CD8-positive, alpha-beta memory T cell (primary cell): ENCODE results near the gene MAL. TPM values are rescaled to one million over a fixed set of nuclear protein-coding genes. Genes with fewer than 3 reads are reported as not detected.

Experiments used
- CTCF ChIA-PET: fragments of 350-600 bp; sonication (Branson Sonifier 250); formaldehyde crosslinking; loops from one replicate; lab custom pipeline; 2021; ENCODE audit warnings: antibody characterized with exemption; lab: Charles Lee
- POLR2A ChIA-PET: fragments of 350-600 bp; sonication (Branson Sonifier 250); formaldehyde crosslinking; loops from one replicate; lab custom pipeline; 2021; ENCODE audit warnings: antibody characterized with exemption; lab: Charles Lee
- DNase-seq, 5 donors: peaks; one replicate each; pipeline versions ENCODE4 v3.0.0 to v3.0.0-alpha.2; 2020 to 2022; ENCODE audit warnings: mixed read lengths in 1 of 5
- H3K27ac ChIP-seq: one replicate; pipeline ENCODE4 v1.7.0; 2013; ENCODE audit warnings: low read depth, mild to moderate bottlenecking, low read length, moderate library complexity
- H3K27me3 ChIP-seq: 2 replicates; pipeline ENCODE4 v1.7.0; 2013; ENCODE audit warnings: low read length, mild to moderate bottlenecking; ENCODE audit not compliant: insufficient read depth, poor library complexity, severe bottlenecking
- H3K36me3 ChIP-seq: 2 replicates; pipeline ENCODE4 v1.7.0; 2013; ENCODE audit warnings: mild to moderate bottlenecking, low read length, moderate library complexity; ENCODE audit not compliant: insufficient read depth
- H3K4me1 ChIP-seq: 2 replicates; pipeline ENCODE4 v1.7.0; 2013; ENCODE audit warnings: mild to moderate bottlenecking, low read length, moderate library complexity; ENCODE audit not compliant: insufficient read depth
- H3K4me3 ChIP-seq: 2 replicates; pipeline ENCODE4 v1.7.0; 2013; ENCODE audit warnings: mild to moderate bottlenecking, low read length
- H3K9me3 ChIP-seq: 2 replicates; pipeline ENCODE4 v1.7.0; 2013; ENCODE audit warnings: mild to moderate bottlenecking, low read length
- H3K27ac Mint-ChIP-seq, 8 donors: one replicate each; pipeline ENCODE4 v1.8.0; 2020 to 2021; ENCODE audit warnings: mixed read lengths in 8 of 8, mild to moderate bottlenecking in 6 of 8, inconsistent platforms in 3 of 8, moderate library complexity in 3 of 8
- H3K27me3 Mint-ChIP-seq, 2 donors: one replicate each; pipeline ENCODE4 v1.8.0; 2020 to 2021; ENCODE audit warnings: mixed read lengths in 2 of 2, mild to moderate bottlenecking in 1 of 2, moderate library complexity in 1 of 2
- H3K36me3 Mint-ChIP-seq, 3 donors: one replicate each; pipeline ENCODE4 v1.8.0; 2020 to 2021; ENCODE audit warnings: mixed read lengths in 3 of 3, inconsistent platforms in 1 of 3, mild to moderate bottlenecking in 1 of 3
- H3K4me1 Mint-ChIP-seq, 3 donors: one replicate each; pipeline ENCODE4 v1.8.0; 2020 to 2021; ENCODE audit warnings: mixed read lengths in 3 of 3, inconsistent platforms in 1 of 3, mild to moderate bottlenecking in 1 of 3
- H3K4me3 Mint-ChIP-seq, 7 donors: one replicate each; pipeline ENCODE4 v1.8.0; 2020 to 2021; ENCODE audit warnings: mixed read lengths in 7 of 7, mild to moderate bottlenecking in 6 of 7, moderate library complexity in 4 of 7, inconsistent platforms in 2 of 7
- H3K9me3 Mint-ChIP-seq, 5 donors: one replicate each; pipeline ENCODE4 v1.8.0; 2020 to 2022; ENCODE audit warnings: mixed read lengths in 5 of 5, mild to moderate bottlenecking in 3 of 5, moderate library complexity in 2 of 5, inconsistent platforms in 1 of 5
- polyA plus RNA-seq: library from polyadenylated mRNA; unstranded; fragments of 300-500 nt; fragmentation: Illumina TruSeq; gene quantifications from one replicate; pipeline ENCODE4 v1.2.3, GENCODE V29; 2021
- total RNA-seq, 2 experiments: library from RNA; stranded (reverse); gene quantifications; one replicate each; pipeline ENCODE4 v1.2.3, GENCODE V29; 2021

MAL gene
- total and polyA plus RNA-seq, 3 experiments from 2014 or later, result 25.2 to 50.4 (median 27.3) TPM

DNA sequence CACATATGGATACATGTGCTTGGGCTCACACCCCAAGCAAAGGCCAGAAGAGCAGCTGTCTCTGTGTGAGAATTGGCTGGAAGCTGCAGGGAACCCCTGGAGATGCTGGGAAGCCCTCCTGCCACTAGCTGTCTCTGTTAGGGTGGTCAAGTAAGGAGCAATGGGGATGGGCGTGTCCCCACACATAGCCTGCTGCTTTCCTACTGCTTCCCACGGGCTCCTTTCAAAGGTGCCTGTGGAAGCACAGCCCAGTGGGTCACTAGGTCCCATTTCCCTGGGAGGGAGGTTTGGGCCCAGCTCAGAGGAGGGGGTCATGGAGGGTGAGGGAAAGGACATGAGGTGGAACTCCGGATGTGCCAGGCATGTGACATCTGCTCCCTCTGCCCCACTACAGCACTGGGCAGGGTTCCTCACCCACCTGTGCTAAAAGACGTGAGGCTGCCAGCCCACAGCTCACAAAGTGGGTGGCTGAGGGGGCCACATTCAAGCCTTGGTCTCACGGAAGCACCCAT, 24.4 kb upstream of the MAL start:
- H3K27ac Mint-ChIP-seq, result peak overlapping the region in 1 of 8 donors; percentile 47
- peaks cover 0 to 8% (median 5%) of the 10 kb centered on the region in 3 donors for H3K4me1 Mint-ChIP-seq
- H3K4me3 Mint-ChIP-seq, result no peak overlapping the region
- no peaks in the 10 kb centered on the region for H3K9me3 Mint-ChIP-seq
- Histone ChIP-seq H3K4me1 (no peaks in the 10 kb centered on the region), H3K27me3 (no peaks in the 10 kb centered on the region), H3K36me3 (no peaks in the 10 kb centered on the region), H3K4me3 (no peak overlapping the region), H3K27ac (no peak overlapping the region), H3K9me3 (no peaks in the 10 kb centered on the region)
- no peaks in the 10 kb centered on the region for H3K36me3 Mint-ChIP-seq
- ChIA-PET CTCF (no interaction called here), POLR2A (no interaction called here)
- no peak for DNase-seq
- peaks cover 7 to 31% of the 10 kb centered on the region in 2 donors for H3K27me3 Mint-ChIP-seq

DNA sequence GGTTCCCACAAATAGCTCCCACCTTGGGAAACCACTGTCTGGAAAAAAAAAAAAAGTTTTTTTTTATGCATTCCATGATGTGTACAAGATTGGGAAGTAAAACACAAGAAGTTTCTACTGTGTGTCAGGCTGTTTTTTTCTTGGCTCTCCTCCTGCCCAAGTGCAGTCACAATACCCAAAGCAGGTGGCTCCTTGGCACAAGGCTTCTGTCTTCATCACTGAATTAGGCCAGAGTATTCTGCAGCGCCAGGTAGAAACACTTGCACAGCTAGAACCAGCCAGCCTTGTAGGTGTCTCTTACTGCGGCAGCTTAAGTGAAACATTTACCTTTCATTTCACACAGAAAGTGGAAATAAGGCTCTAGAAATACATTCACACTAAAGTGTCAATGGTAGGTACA, 23.8 kb upstream of the MAL start:
- CTCF ChIA-PET, result no interaction called here
- Histone ChIP-seq H3K4me1 (no peaks in the 10 kb centered on the region), H3K36me3 (no peaks in the 10 kb centered on the region), H3K9me3 (no peaks in the 10 kb centered on the region), H3K27me3 (no peaks in the 10 kb centered on the region), H3K4me3 (no peak overlapping the region), H3K27ac (no peak overlapping the region)
- Mint-ChIP-seq H3K27ac (no peak overlapping the region), H3K27me3 (peaks cover 7 to 28% of the 10 kb centered on the region in 2 donors), H3K4me1 (peaks cover 0 to 8% (median 5%) of the 10 kb centered on the region in 3 donors), H3K9me3 (no peaks in the 10 kb centered on the region), H3K36me3 (no peaks in the 10 kb centered on the region), H3K4me3 (no peak overlapping the region)
- DNase-seq, result no peak
- POLR2A ChIA-PET, result no interaction called here

DNA sequence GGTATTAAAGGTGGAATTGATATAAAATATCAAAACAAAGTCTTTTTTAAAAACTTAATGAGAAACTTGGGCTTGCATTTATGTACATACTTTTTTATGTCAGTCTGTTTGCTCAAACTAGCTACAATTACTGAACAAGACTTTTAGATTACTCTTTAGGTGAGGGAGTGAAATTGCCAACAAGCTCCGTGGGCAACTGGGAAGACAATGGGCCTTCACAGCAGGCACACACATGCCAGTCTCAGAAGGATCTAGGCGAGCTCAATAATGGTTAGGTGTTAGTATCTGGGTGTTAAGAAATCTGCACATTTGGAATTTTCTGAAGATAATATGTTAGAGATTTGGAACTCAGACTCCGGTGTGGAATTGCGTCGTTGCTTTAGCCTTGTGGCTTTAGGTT, 23.0 kb upstream of the MAL start:
- DNase-seq, result no peak
- H3K4me3 ChIP-seq, result no peak overlapping the region
- no peaks in the 10 kb centered on the region for H3K4me1 ChIP-seq
- Mint-ChIP-seq H3K36me3 (no peaks in the 10 kb centered on the region), H3K27ac (no peak overlapping the region), H3K4me3 (no peak overlapping the region), H3K4me1 (peaks cover 0 to 8% (median 5%) of the 10 kb centered on the region in 3 donors), H3K9me3 (no peaks in the 10 kb centered on the region), H3K27me3 (peaks cover 7 to 22% of the 10 kb centered on the region in 2 donors)
- H3K9me3 ChIP-seq, result no peaks in the 10 kb centered on the region
- H3K27ac ChIP-seq, result no peak overlapping the region
- no peaks in the 10 kb centered on the region for H3K36me3 ChIP-seq
- H3K27me3 ChIP-seq, result no peaks in the 10 kb centered on the region
- CTCF ChIA-PET, result no interaction called here
- POLR2A ChIA-PET, result no interaction called here

DNA sequence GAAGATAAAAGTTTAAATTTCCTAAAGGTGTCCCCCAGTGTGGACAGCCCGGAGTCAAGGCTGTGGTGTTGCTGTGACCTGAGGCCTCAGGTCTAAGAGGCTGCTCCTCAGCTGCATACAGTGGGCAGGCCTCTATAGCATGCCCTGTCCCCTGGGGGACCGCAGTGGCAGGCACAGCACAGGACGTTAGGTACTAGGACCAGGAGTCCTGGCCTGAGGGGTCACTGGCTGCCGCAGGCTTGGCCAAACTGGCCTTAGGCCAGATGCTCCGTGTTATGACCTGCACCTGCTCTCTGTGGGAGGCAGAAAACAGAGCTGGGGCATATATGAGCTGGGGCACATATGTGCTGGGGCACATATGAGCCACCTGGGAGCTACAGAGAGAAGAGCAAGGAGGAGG, 21.2 kb upstream of the MAL start:
- Histone ChIP-seq H3K27ac (no peak overlapping the region), H3K27me3 (no peaks in the 10 kb centered on the region), H3K36me3 (no peaks in the 10 kb centered on the region), H3K4me1 (no peaks in the 10 kb centered on the region), H3K4me3 (no peak overlapping the region), H3K9me3 (no peaks in the 10 kb centered on the region)
- Mint-ChIP-seq H3K4me3 (no peak overlapping the region), H3K27ac (peak overlapping the region in 1 of 8 donors; percentile 36), H3K4me1 (peaks cover 0 to 6% (median 5%) of the 10 kb centered on the region in 3 donors), H3K27me3 (peaks cover 3 to 19% of the 10 kb centered on the region in 2 donors), H3K36me3 (no peaks in the 10 kb centered on the region), H3K9me3 (no peaks in the 10 kb centered on the region)
- DNase-seq, result no peak
- CTCF ChIA-PET, result no interaction called here
- POLR2A ChIA-PET, result no interaction called here

DNA sequence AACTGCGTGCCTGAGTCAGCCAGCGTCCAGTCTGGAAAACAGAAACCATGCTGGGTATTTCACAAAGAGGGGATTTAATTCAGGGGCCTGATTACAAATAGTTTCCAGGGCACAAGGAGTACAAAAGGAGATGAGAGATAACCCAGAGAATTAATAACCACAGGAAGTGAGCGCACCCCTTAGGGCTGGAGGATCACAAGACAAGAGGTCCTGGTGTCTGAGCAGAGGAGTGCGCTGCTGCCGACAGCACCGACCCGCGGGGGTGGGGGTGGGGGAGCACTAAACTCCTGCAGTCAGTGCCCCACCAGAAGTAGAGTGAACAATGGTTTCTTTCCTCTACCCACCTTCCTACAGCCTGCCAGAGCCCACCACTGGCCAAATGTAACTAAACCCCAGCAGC, 20.8 kb upstream of the MAL start:
- H3K27me3 Mint-ChIP-seq, result peaks cover 3 to 16% of the 10 kb centered on the region in 2 donors
- ChIA-PET POLR2A (no interaction called here), CTCF (no interaction called here)
- Histone ChIP-seq H3K27ac (no peak overlapping the region), H3K27me3 (no peaks in the 10 kb centered on the region), H3K9me3 (no peaks in the 10 kb centered on the region), H3K4me3 (no peak overlapping the region), H3K36me3 (no peaks in the 10 kb centered on the region), H3K4me1 (no peaks in the 10 kb centered on the region)
- H3K4me1 Mint-ChIP-seq, result peaks cover 0 to 6% (median 5%) of the 10 kb centered on the region in 3 donors
- no peak for DNase-seq
- H3K27ac Mint-ChIP-seq, result peak overlapping the region in 1 of 8 donors; percentile 36
- H3K9me3 Mint-ChIP-seq, result no peaks in the 10 kb centered on the region
- no peak overlapping the region for H3K4me3 Mint-ChIP-seq
- no peaks in the 10 kb centered on the region for H3K36me3 Mint-ChIP-seq

DNA sequence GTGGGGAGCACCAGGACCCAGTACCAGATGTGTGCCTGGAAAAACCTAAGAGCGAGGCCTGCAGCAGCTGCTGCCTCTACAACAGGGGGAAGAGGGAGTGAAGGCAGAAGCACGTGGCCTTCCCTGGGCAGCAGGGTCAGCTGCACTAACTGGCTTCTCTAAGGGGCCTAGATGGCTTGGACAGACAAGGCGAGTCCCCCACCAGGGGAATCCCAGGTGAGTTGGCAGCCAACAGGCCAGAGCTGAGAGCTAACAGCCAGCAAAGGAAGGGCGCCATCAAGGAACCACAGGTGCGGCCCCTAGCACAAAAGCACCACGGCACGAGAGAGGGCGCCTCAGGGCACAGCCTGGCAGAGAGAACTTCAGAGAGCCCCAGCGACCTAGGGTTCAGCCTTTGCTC, 19.8 kb upstream of the MAL start:
- Mint-ChIP-seq H3K4me3 (no peak overlapping the region), H3K27me3 (peaks cover 3 to 16% of the 10 kb centered on the region in 2 donors), H3K4me1 (peaks cover 0 to 6% (median 5%) of the 10 kb centered on the region in 3 donors), H3K27ac (no peak overlapping the region), H3K36me3 (no peaks in the 10 kb centered on the region), H3K9me3 (no peaks in the 10 kb centered on the region)
- H3K36me3 ChIP-seq, result no peaks in the 10 kb centered on the region
- H3K4me1 ChIP-seq, result no peaks in the 10 kb centered on the region
- no peak overlapping the region for H3K27ac ChIP-seq
- no peak for DNase-seq
- no peaks in the 10 kb centered on the region for H3K27me3 ChIP-seq
- ChIA-PET CTCF (no interaction called here), POLR2A (no interaction called here)
- H3K4me3 ChIP-seq, result no peak overlapping the region
- no peaks in the 10 kb centered on the region for H3K9me3 ChIP-seq

DNA sequence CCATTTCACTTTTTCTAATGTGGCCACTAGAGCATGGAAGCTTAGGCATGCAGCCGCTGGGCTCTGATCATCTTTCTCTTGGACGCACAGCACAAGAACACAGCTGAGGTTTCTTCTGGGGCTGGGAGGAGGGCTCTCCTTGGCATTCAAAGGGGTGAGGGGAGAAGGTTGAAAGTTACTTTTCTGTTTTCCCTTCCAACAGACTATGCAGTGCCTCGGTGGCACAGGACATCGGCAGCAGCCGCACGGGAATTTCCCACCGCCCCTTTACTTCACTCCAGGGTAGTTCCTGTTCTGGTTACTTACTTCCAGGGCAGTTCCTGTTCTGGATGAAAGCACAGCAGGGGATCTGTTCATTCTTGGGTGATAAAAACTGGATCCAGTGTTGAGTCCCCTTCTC, 18.9 kb upstream of the MAL start:
- H3K4me3 ChIP-seq, result no peak overlapping the region
- ChIA-PET CTCF (no interaction called here), POLR2A (no interaction called here)
- H3K9me3 ChIP-seq, result no peaks in the 10 kb centered on the region
- Mint-ChIP-seq H3K27ac (no peak overlapping the region), H3K4me1 (peaks cover 0 to 6% (median 5%) of the 10 kb centered on the region in 3 donors), H3K9me3 (no peaks in the 10 kb centered on the region), H3K27me3 (peaks cover 6 to 16% of the 10 kb centered on the region in 2 donors), H3K4me3 (no peak overlapping the region), H3K36me3 (no peaks in the 10 kb centered on the region)
- no peaks in the 10 kb centered on the region for H3K4me1 ChIP-seq
- no peak overlapping the region for H3K27ac ChIP-seq
- no peak for DNase-seq
- H3K27me3 ChIP-seq, result no peaks in the 10 kb centered on the region
- H3K36me3 ChIP-seq, result no peaks in the 10 kb centered on the region

DNA sequence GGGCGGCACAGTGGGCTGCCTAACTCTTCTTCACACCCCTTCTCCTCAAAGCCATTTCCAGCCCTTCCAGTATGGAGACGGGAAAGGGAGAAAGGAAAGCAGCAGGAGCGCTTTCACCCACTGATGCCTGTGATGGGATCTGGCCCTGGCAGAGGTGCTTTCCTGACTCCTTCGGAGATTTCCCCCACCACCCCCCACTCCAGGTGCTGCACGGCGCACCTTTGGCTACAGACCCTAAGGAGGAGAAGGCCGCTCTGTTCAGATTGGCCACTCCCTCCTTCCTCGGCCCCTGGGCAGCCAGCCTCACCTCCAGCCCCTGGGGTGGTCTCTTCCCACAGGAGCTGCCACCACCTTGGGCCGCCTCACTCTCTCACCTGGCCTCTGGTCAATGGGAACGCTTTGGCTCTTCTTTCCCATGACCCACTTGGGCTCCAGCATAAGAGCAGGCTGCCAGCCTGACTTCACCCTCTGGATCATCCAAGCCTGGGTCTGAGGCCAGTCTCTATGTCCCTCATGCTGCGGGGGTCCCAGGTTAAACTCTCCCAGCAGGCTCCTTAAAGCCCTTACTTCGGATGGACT, 18.4 kb upstream of the MAL start:
- Mint-ChIP-seq H3K9me3 (no peaks in the 10 kb centered on the region), H3K4me3 (no peak overlapping the region), H3K27ac (no peak overlapping the region)

More for the DNA sequence above, 18.4 kb upstream of the MAL start:
- Histone ChIP-seq H3K4me1 (no peaks in the 10 kb centered on the region), H3K9me3 (no peaks in the 10 kb centered on the region), H3K27ac (no peak overlapping the region), H3K36me3 (no peaks in the 10 kb centered on the region), H3K27me3 (no peaks in the 10 kb centered on the region), H3K4me3 (no peak overlapping the region)
- ChIA-PET POLR2A (no interaction called here), CTCF (no interaction called here)
- H3K36me3 Mint-ChIP-seq, result no peaks in the 10 kb centered on the region
- peaks cover 0 to 6% (median 5%) of the 10 kb centered on the region in 3 donors for H3K4me1 Mint-ChIP-seq
- no peak for DNase-seq
- peaks cover 6 to 16% of the 10 kb centered on the region in 2 donors for H3K27me3 Mint-ChIP-seq
